Liver (tissue), 9 donors: ENCODE measurements around the gene ERICH6. TPM values are rescaled to one million over a fixed set of nuclear protein-coding genes. Genes with fewer than 3 reads are reported as not detected.

Source experiments
- DNase-seq: peaks from one replicate; pipeline ENCODE4 v3.0.0-alpha.2; 2017; ENCODE audit warnings: low spot score
- H3K27ac ChIP-seq, 2 donors: one replicate each; pipeline ENCODE4 v1.7.0; 2013; ENCODE audit warnings: inconsistent platforms in 2 of 2, low read length in 2 of 2, control low read depth in 1 of 2, low read depth in 1 of 2, mild to moderate bottlenecking in 1 of 2
- H3K27me3 ChIP-seq, 4 donors: one replicate each; pipeline versions ENCODE4 v1.6.1 to v1.7.0; 2013; ENCODE audit warnings: low read length in 3 of 4, inconsistent platforms in 1 of 4, mild to moderate bottlenecking in 1 of 4, moderate library complexity in 1 of 4; ENCODE audit not compliant: control insufficient read depth in 4 of 4, insufficient read depth in 4 of 4
- H3K36me3 ChIP-seq, 4 donors: one replicate each; pipeline versions ENCODE4 v1.6.1 to v1.7.0; 2013; ENCODE audit warnings: low read length in 3 of 4, mild to moderate bottlenecking in 3 of 4, low read depth in 1 of 4, moderate library complexity in 1 of 4; ENCODE audit not compliant: control insufficient read depth in 4 of 4, insufficient read depth in 3 of 4
- H3K4me1 ChIP-seq, 4 donors: one replicate each; pipeline versions ENCODE4 v1.6.1 to v1.7.0; 2013; ENCODE audit warnings: low read length in 3 of 4, mild to moderate bottlenecking in 3 of 4, moderate library complexity in 1 of 4; ENCODE audit not compliant: control insufficient read depth in 4 of 4, insufficient read depth in 4 of 4
- H3K4me3 ChIP-seq, 3 donors: one replicate each; pipeline versions ENCODE4 v1.6.1 to v1.7.0; 2013; ENCODE audit warnings: low read length in 3 of 3, control low read depth in 1 of 3, low read depth in 1 of 3, mild to moderate bottlenecking in 1 of 3
- H3K9ac ChIP-seq, 2 donors: one replicate each; pipeline ENCODE4 v1.7.0; 2013; ENCODE audit warnings: low read length in 2 of 2, mild to moderate bottlenecking in 2 of 2, moderate library complexity in 2 of 2, control low read depth in 1 of 2, low read depth in 1 of 2
- H3K9me3 ChIP-seq, 4 donors: one replicate each; pipeline versions ENCODE4 v1.6.1 to v1.7.0; 2013; ENCODE audit warnings: low read length in 3 of 4; ENCODE audit not compliant: control insufficient read depth in 4 of 4
- CTCF ChIP-seq: fragments of 150-350 bp; IDR thresholded peaks from 2 replicates; pipeline ENCODE4 v1.5.1; 2017; ENCODE audit warnings: improper control_type of control experiment, low read depth, low read length; ENCODE audit not compliant: missing input control
- EGR1 ChIP-seq, 2 donors: IDR thresholded peaks; 2 replicates each; pipeline ENCODE4 v1.6.1; 2016 to 2018; ENCODE audit warnings: antibody characterized with exemption in 2 of 2, low read depth in 2 of 2
- FOXA2 ChIP-seq: IDR thresholded peaks from 2 replicates; pipeline ENCODE4 v1.6.1; 2016; ENCODE audit warnings: antibody characterized with exemption
- GABPA ChIP-seq, 2 donors: IDR thresholded peaks in 1 of 2; conservative IDR thresholded peaks in 1 of 2; 2 replicates each; pipeline ENCODE4 v1.6.1; 2016; ENCODE audit warnings: antibody characterized with exemption in 2 of 2, mild to moderate bottlenecking in 1 of 2, moderate library complexity in 1 of 2
- HNF4A ChIP-seq, 2 donors: conservative IDR thresholded peaks; 2 replicates each; pipeline ENCODE4 v1.6.1; 2016; ENCODE audit warnings: antibody characterized with exemption in 2 of 2, mild to moderate bottlenecking in 2 of 2
- HNF4G ChIP-seq: IDR thresholded peaks from 2 replicates; pipeline ENCODE4 v1.6.1; 2016; ENCODE audit warnings: antibody characterized with exemption
- JUND ChIP-seq, 2 donors: IDR thresholded peaks; 2 replicates each; pipeline ENCODE4 v1.6.1; 2016; ENCODE audit warnings: antibody characterized with exemption in 2 of 2
- RAD21 ChIP-seq, 2 donors: IDR thresholded peaks; 2 replicates each; pipeline ENCODE4 v1.6.1; 2016; ENCODE audit warnings: antibody characterized with exemption in 2 of 2, mild to moderate bottlenecking in 2 of 2
- REST ChIP-seq: IDR thresholded peaks from 2 replicates; pipeline ENCODE4 v1.6.1; 2016; ENCODE audit warnings: antibody characterized with exemption, mild to moderate bottlenecking
- RXRA ChIP-seq, 2 donors: IDR thresholded peaks; 2 replicates each; pipeline ENCODE4 v1.6.1; 2017 to 2018; ENCODE audit warnings: antibody characterized with exemption in 2 of 2, mild to moderate bottlenecking in 1 of 2
- SP1 ChIP-seq: IDR thresholded peaks from 2 replicates; pipeline ENCODE4 v1.6.1; 2018; ENCODE audit warnings: antibody characterized with exemption, mild to moderate bottlenecking
- TAF1 ChIP-seq: conservative IDR thresholded peaks from 2 replicates; pipeline ENCODE4 v1.6.1; 2016; ENCODE audit warnings: antibody characterized with exemption, mild to moderate bottlenecking
- WGBS: extraction: QIAGEN DNeasy Blood & Tissue Kit; methylation state at CpG from one replicate; pipeline ENCODE4 v1.1.7; 2013; 5-methylcytosine and 5-hydroxymethylcytosine counted together
- polyA plus RNA-seq, 2 donors: library from polyadenylated mRNA; stranded (reverse) in 1 of 2; unstranded in 1 of 2; fragments of 200-250 nt in 1 of 2; fragments of >200 nt in 1 of 2; fragmentation: Nextera tagmentation in 1 of 2; extraction: Ambion mirVana in 1 of 2; gene quantifications; one replicate each; pipeline versions ENCODE4 v1.2.1 to v1.2.3, GENCODE V29; 2013 to 2015
- total RNA-seq, 2 donors: library from RNA; depleted of rRNA; stranded (reverse); fragments of >200 nt; gene quantifications; one replicate each; pipeline ENCODE4 v1.2.3, GENCODE V29; 2014
- TF ChIP-seq, protein P1 (sequence below): IDR thresholded peaks from 2 replicates; pipeline ENCODE4 v1.6.1; 2016; ENCODE audit warnings: antibody characterized with exemption
- TF ChIP-seq, protein P2 (sequence below): IDR thresholded peaks from 2 replicates; pipeline ENCODE4 v1.6.1; 2016; ENCODE audit warnings: antibody characterized with exemption
- TF ChIP-seq, protein P3 (sequence below): IDR thresholded peaks from 2 replicates; pipeline ENCODE4 v1.6.1; 2016; ENCODE audit warnings: antibody characterized with exemption
- donor health status: healthy.
- donor health status: healthy.
- donor health status: healthy.
- donor health status: healthy.
- donor health status: healthy.

The ERICH6 gene
- total and polyA plus RNA-seq, 4 donors = under 0.01 TPM; not detected in 3

DNA sequence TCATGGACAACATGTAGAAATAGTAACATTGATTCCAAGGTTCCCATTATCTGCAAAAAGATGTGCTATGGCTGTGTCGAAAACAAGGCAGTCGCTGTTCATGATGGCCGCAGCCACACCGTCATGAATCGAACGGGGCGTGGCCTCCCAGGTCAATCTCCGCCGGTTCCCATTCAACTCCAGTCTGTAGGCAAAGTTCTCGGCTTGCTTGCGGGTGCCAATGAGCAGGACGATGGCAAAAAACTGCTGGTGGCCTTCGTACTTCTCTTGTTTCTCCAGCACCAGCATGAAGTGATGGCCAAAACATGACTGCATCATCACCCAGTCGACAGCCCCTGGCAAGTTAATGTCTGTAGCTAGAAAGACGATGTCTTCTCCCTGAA lies 38.4 kb upstream of the ERICH6 start:
- H3K36me3 ChIP-seq = peaks cover 0 to 4% (median 2%) of the 10 kb centered on the region in 4 donors
- no peak overlapping the region for H3K9ac ChIP-seq
- 77% methylated on average over 15 of the region's 15 CpGs for WGBS
- H3K9me3 ChIP-seq = no peaks in the 10 kb centered on the region
- H3K4me1 ChIP-seq = peaks cover 14 to 95% (median 86%) of the 10 kb centered on the region in 4 donors
- DNase-seq = no peak
- no peak overlapping the region for H3K4me3 ChIP-seq
- H3K27me3 ChIP-seq = no peaks in the 10 kb centered on the region
- TF ChIP-seq TAF1 (no peak), FOXA2 (no peak), SP1 (no peak), RXRA (IDR thresholded peaks at IDR 0.05) (no peak), EGR1 (IDR thresholded peaks at IDR 0.05; ENCODE audit: low read depth in 2 of 2) (no peak), HNF4A (conservative IDR thresholded peaks at IDR 0.05) (no peak), JUND (IDR thresholded peaks at IDR 0.05) (no peak), HNF4G (no peak)
- TF ChIP-seq, protein P1, sequence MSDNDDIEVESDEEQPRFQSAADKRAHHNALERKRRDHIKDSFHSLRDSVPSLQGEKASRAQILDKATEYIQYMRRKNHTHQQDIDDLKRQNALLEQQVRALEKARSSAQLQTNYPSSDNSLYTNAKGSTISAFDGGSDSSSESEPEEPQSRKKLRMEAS = no peak
- TF ChIP-seq, protein P2, sequence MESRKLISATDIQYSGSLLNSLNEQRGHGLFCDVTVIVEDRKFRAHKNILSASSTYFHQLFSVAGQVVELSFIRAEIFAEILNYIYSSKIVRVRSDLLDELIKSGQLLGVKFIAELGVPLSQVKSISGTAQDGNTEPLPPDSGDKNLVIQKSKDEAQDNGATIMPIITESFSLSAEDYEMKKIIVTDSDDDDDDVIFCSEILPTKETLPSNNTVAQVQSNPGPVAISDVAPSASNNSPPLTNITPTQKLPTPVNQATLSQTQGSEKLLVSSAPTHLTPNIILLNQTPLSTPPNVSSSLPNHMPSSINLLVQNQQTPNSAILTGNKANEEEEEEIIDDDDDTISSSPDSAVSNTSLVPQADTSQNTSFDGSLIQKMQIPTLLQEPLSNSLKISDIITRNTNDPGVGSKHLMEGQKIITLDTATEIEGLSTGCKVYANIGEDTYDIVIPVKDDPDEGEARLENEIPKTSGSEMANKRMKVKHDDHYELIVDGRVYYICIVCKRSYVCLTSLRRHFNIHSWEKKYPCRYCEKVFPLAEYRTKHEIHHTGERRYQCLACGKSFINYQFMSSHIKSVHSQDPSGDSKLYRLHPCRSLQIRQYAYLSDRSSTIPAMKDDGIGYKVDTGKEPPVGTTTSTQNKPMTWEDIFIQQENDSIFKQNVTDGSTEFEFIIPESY = no peak
- TF ChIP-seq, protein P3, sequence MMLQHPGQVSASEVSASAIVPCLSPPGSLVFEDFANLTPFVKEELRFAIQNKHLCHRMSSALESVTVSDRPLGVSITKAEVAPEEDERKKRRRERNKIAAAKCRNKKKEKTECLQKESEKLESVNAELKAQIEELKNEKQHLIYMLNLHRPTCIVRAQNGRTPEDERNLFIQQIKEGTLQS = no peak
- H3K27ac ChIP-seq = peak overlapping the region in 1 of 2 donors; percentile 86

DNA sequence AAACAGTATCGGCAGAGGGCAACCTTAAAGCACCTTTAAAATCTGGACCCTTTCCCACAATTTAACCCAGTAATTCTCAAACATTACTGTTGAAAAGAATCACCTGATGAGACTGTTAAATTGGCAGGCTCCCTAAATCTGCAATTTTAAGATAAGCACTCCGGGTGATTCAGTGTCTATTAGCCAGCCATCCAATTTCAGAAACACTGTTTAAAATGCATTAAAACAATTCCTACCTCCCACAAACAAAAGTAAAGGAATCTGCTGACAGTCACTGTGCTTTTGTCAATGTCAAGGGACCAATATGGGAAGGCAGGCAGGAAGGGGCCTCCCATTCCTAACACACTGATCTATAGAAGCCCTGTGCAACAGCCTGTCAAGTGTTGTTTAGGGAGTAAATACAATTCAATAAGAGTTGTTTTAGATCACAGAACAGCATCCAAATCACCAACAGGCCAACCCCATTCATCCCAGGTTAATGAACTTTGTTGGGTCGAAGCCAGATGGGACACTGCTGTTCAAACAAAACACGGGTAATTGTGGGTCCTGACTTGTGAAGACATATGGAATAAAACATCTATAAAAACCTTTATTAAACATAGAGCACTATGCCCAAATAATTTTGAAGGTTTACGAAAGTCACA lies 37.9 kb upstream of the ERICH6 start:
- peaks cover 0 to 4% (median 2%) of the 10 kb centered on the region in 4 donors for H3K36me3 ChIP-seq
- H3K9ac ChIP-seq = peak overlapping the region in 1 of 2 donors; percentile 38
- WGBS = 41% methylated on average over 5 of the region's 5 CpGs
- H3K27me3 ChIP-seq = no peaks in the 10 kb centered on the region
- H3K4me1 ChIP-seq = peaks cover 14 to 95% (median 86%) of the 10 kb centered on the region in 4 donors
- no peak for DNase-seq
- no peak for TF ChIP-seq GABPA (IDR thresholded peaks at IDR 0.05 in 1 of 2, conservative IDR thresholded peaks at IDR 0.05 in 1 of 2)
- TF ChIP-seq, protein P1 = no peak
- no peak for TF ChIP-seq EGR1 (IDR thresholded peaks at IDR 0.05; ENCODE audit: low read depth in 2 of 2)
- TF ChIP-seq SP1 = peak; percentile 47
- peak; percentile 18 for TF ChIP-seq TAF1
- TF ChIP-seq HNF4A (conservative IDR thresholded peaks at IDR 0.05) = peak; percentile 39 to 45
- TF ChIP-seq REST = no peak
- TF ChIP-seq FOXA2 = no peak
- no peak for TF ChIP-seq CTCF
- peak in 1 of 2 donors; percentile 2 for TF ChIP-seq RAD21 (IDR thresholded peaks at IDR 0.05)
- TF ChIP-seq RXRA (IDR thresholded peaks at IDR 0.05) = peak; percentile 83 to 86
- H3K4me3 ChIP-seq = no peak overlapping the region
- no peaks in the 10 kb centered on the region for H3K9me3 ChIP-seq
- peak overlapping the region; percentile 79 to 86 for H3K27ac ChIP-seq
